Tongue (tissue), 2 donors: ENCODE data around the gene IPCEF1. TPM values are rescaled to one million over a fixed set of nuclear protein-coding genes. Genes with fewer than 3 reads are reported as not detected.
"Not testable (repeated sequence)": the region's sequence is repeated elsewhere in the genome, so short reads cannot be mapped to it uniquely, and the experiment has no call there.

ENCODE experiments used
- DNase-seq: peaks from one replicate; pipeline ENCODE4 v3.0.0-alpha.2; 2015
- total RNA-seq: library from RNA; depleted of rRNA; stranded (reverse); fragments of >200 nt; gene quantifications from one replicate; pipeline ENCODE4 v1.2.3, GENCODE V29; 2014

The IPCEF1 gene
- total RNA-seq, 1 donor from 2014 or later: 1.0 TPM

GRCh38 chr6:154371281-154371680, 14.7 kb upstream of the IPCEF1 start:
- no peak for DNase-seq

DNA sequence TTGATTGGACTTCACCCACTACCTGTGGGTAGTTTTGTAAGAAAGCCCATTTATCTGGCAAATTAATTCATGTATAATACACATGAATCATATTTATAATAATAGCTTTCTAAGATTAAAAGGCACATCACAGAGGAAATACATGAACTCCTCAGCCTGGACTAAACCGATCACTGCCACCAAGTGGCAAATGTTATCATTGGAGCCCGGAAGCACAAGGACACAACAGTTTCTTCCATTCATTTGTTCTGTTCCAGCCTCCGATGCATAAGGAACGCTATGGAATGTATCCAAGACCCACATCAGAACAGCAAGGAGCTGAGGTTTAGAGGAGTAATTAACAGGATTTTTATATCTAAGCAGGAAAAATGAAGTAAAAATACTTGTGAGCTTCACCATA, 13.9 kb upstream of the IPCEF1 start:
- peak; percentile 50 for DNase-seq

DNA sequence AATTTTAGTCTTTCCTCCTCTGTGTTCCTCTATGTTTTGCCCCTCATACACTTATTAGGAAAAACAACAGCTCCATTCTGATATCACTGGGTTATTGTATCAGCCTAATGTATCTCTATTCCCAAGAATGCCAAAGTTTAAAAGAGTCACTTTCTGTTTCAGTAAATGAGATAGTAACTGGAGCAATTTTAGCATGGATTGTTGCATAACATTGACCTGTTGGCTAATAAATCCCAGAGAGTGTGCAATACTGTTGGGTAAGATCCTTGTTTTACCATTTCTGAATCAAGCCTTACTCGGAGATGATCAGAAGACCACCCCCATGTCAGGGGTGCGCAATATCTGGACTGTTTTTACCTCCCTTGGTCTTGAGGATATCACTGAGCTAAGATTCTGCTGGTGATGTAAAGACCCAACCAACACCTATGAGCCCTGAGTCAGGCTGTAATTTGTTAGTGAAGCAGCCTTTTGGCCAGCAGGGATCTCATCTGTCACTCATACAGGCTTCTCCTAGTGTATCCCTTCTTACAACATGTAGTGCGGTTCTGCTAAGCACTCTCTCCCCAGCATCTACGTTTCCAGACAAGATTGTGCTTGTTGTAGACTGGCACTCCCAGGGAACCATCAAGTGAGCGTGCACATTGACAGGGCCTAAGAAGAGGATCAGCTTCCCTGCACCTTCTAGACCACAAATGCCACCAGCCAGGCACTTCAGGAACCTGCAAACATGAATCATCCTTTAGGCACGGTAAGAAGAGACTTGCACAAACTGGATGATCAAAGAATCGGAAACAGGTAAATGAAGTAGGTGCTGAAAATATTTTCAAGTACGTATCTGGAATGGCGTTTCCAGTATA, 11.5 kb upstream of the IPCEF1 start:
- no peak for DNase-seq

GRCh38 chr6:154367336-154367735, 10.7 kb upstream of the IPCEF1 start:
- no peak for DNase-seq

- DNase-seq: peak; percentile 19
Measured at GRCh38 chr6:154363821-154364220, 7.2 kb upstream of the IPCEF1 start.

GRCh38 chr6:154361476-154361875, 4.9 kb upstream of the IPCEF1 start:
- no peak for DNase-seq

DNA sequence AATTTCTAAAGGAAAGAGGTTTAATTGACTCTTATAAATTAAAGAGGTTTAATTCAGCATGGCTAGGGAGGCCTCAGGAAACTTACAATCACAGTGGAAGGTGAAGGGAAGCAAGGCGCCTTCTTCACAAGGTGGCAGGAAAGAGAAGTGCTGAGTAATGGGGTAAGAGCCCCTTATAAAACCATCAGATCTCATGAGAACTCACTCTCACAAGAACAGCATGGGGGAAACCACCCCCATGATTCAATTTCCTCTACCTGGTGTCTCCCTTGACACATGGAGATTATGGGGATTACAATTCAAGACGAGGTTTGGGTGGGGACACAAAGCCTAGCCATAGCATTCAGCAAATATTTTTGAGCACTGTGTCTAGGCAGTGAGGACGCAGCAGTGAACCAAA, 3.9 kb upstream of the IPCEF1 start:
- no peak for DNase-seq

- DNase-seq: no peak
Measured at GRCh38 chr6:154359679-154360078, 3.1 kb upstream of the IPCEF1 start.

DNA sequence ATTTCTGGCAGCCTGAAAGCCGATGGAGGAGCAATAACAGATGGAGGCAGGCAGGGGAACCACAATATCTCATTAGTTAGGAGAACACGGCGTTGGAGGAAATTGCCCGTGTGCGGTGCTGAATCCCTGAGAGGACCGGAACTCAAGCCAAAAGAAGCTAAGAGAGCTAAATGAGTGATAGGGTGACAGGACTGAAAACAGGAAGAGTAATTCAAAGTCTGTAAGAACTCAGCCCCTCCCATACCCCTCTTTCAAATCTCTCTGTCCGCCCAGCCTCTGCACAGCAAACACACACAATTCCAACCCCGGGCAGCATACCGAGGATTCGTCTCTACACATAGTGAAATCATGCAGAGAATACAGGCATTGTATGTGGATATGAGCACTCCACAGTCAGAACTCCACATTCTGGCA, 2.6 kb upstream of the IPCEF1 start:
- peak; percentile 15 for DNase-seq

- DNase-seq: no peak
Measured at GRCh38 chr6:154358019-154358545, 1.5 kb upstream of the IPCEF1 start.

- no peak for DNase-seq
Measured at GRCh38 chr6:154356113-154356512, 490 bp downstream of the IPCEF1 start.

- no peak for DNase-seq
Measured at GRCh38 chr6:154354265-154354777, 2.3 kb downstream of the IPCEF1 start.

GRCh38 chr6:154353626-154354025, 3.0 kb downstream of the IPCEF1 start:
- no peak for DNase-seq

DNA sequence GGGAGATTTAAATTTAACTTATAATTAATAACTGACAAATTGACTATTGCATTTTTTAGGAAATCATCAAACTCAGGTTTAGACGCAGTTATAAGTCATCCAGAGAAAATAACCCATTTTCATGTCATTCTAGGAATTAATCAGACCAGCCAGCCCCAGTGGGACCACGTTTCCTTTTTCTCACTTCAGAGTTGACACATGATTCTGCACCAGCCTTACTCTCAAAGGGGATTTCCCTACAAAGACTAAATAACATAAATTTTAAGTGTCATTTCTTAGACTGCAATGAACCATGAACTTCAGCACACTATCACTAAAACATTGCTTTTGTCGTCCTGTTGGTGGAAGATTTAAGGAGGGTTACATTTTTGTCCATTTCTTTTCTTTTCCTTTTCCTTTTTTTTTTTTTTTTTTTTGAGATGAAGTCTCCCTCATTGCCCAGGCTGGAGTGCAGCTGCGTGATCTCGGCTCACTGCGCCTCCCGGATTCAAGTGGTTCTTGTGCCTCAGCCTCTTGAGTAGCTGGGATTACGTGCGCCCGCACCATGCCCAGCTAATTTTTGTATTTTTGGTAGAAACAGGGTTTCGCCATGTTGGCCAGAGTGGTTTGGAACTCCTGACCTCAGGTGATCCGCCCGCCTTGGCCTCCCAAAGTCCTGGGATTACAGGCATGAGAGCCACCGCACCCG, 3.6 kb downstream of the IPCEF1 start:
- no peak for DNase-seq

- DNase-seq: no peak
Measured at GRCh38 chr6:154350293-154350692, 6.3 kb downstream of the IPCEF1 start.

DNA sequence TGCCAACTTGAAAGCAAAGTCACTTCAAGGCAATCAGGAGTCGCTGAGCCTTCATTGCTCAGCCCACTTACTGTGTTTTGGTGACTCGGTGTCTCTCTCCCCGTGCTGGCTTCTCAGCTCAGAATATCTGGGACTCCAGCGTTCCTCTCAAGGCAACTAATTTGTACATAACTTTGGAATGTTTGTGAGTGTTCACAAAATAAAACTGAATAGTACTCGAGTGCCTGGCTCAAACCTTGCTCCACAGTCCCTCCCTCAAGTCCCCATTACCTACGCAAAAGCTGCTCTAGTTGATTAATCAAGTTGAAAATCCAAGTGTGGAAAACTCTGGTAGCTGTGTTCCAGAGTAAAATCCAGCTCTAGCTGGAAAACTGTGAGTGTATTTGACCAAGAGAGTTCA, 8.6 kb downstream of the IPCEF1 start:
- no peak for DNase-seq

DNA sequence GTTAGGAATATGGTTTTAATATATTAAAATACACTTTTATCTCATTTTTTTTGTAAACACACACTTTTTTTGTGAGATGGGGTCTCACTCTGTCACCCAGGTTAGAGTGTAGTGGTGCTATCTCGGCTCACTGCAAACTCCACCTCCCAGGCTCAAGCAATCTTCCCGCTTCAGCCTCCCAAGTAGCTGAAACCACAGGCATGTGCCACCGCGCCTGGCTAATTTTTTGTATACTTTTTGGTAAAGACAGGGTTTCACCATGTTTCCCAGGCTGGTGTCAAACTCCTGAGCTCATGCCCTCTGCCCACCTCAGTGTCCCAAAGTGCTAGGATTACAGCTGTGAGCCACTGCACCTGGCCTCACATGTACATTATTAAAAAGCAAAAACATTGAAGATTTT, 10.8 kb downstream of the IPCEF1 start:
- no peak for DNase-seq

- peak; percentile 45 for DNase-seq
Measured at GRCh38 chr6:154343473-154344308, 12.9 kb downstream of the IPCEF1 start.

DNA sequence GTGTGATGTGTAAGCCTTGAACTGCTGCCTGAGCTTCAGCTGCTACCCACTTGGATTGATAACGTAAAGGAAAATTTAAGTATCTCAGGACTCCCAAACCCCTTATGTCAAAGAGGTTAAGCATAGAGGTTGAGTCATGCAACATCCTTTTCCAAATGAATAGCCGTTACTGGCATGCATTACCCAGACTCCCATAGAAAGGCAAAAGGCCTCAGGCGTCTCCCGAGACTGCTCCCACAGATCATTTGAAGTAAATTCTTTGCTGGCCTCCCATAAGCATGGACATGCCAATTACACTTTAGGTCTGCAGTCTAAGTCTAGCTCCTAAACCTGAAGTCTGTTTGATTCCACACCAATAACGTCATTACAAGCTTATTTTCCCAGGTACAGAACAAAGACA, 14.7 kb downstream of the IPCEF1 start:
- DNase-seq: no peak

DNA sequence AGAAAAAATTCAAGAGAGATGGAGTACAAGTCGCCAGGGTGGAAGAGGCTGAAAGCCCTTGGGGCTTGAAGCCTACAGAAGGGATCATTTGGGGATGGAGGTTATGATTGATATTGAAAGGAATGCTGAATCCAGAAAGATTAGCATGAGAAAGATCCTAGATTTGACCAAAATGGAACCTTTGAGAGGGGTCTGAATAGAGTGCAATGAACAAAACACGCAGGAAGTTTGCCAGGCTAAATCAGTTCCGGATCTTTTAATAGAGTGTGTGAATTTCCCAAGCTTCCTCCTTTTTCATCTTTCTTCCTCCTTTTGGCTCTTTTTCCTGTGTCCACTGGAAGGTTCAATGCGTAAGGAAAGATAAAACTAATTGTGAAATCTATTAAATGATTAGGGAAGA, 15.3 kb downstream of the IPCEF1 start:
- DNase-seq: peak; percentile 15

DNA sequence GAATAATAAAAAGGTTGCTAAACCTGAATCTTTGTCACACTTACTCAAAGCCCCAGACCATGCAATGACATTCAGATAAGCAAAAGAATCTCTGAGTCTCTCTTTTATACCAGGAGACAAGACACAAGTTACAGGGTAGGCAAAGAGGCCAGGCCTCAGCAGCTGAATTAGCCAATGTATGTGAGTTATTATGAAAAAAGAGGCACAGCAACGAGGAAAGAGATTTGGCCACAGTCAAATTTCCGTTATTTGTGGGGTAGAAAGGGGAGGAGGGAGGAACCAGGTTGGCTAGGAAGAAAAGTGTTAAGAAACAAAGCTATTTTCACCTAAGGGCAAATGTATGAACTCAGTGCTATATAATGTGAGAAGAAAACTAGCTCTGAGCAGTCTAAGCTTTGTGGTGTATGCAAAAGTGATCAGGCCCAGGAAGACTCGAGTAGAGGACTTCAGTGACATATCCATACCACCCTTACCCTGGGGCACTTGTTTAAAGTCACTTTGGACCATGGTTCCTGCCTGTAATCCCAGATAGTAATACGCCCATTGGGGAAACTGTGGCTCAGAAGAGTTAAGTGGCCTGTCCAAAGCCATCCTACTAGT, 19.1 kb downstream of the IPCEF1 start:
- no peak for DNase-seq

DNA sequence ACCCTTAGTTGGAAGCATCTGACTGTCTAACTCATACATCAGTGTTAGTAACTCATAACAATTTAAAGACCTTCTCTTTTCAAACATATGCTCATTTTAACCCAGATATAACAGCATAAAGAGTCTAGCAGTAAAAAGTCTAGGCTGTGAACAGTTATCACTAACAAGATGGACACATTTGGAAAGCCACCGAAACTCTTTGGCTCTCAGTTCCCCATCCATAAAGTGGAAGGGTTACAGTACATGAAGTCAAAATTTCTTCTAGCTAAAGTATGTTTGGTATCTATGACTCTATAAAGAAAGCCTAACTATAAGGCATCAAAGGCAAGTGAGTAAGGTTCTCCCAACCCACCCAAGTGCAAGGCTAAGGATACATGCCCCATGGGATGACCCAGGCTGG, 22.5 kb downstream of the IPCEF1 start:
- DNase-seq: not testable (repeated sequence)
